RWPE2 (cell line): ENCODE measurements around the gene RELCH.

Source experiments
- ATAC-seq: fragments of 200-7000 bp; cut with Tn5 transposase; 3 replicates; pipeline ENCODE4 v1.9.1; 2021; ENCODE audit warnings: low read depth
- DNase-seq: peaks from one replicate; pipeline ENCODE4 v3.0.0-alpha.2; 2020; ENCODE audit warnings: low spot score
- H3K27ac ChIP-seq: fragments of 450-650 bp; 2 replicates; pipeline ENCODE4 v1.5.1; 2017; ENCODE audit warnings: mild to moderate bottlenecking; ENCODE audit not compliant: poor library complexity, severe bottlenecking
- H3K27me3 ChIP-seq: fragments of 250-450 bp; sonication (Bioruptor Pico); 2 replicates; pipeline ENCODE4 v1.5.1; 2021; ENCODE audit warnings: mild to moderate bottlenecking, moderate library complexity; ENCODE audit not compliant: insufficient read depth, poor library complexity, severe bottlenecking
- H3K36me3 ChIP-seq: fragments of 250-450 bp; sonication (Bioruptor Pico); 2 replicates; pipeline ENCODE4 v1.5.1; 2020; ENCODE audit warnings: low read depth, mild to moderate bottlenecking, moderate library complexity
- H3K4me1 ChIP-seq: fragments of 250-450 bp; sonication (Bioruptor Pico); 2 replicates; pipeline ENCODE4 v1.5.1; 2021; ENCODE audit warnings: mild to moderate bottlenecking, moderate library complexity; ENCODE audit not compliant: insufficient read depth, poor library complexity, severe bottlenecking
- H3K4me3 ChIP-seq: fragments of 250-450 bp; sonication (Bioruptor Pico); 2 replicates; pipeline ENCODE4 v1.5.1; 2021; ENCODE audit warnings: mild to moderate bottlenecking, moderate library complexity; ENCODE audit not compliant: severe bottlenecking
- H3K9me3 ChIP-seq: fragments of 250-450 bp; sonication (Bioruptor Pico); 2 replicates; pipeline ENCODE4 v1.5.1; 2021; ENCODE audit warnings: mild to moderate bottlenecking, moderate library complexity; ENCODE audit not compliant: severe bottlenecking
- CTCF ChIP-seq: fragments of 450-650 bp; IDR thresholded peaks from one replicate; pipeline ENCODE4 v1.5.1; 2017; ENCODE audit warnings: mild to moderate bottlenecking, moderate library complexity; ENCODE audit not compliant: poor library complexity, severe bottlenecking

RELCH gene

GRCh38 chr18:62280058-62280457 is 93.0 kb downstream of the RELCH start:
- no peaks in the 10 kb centered on the region for H3K27me3 ChIP-seq
- no peak for TF ChIP-seq CTCF
- peaks cover 25% of the 10 kb centered on the region for H3K4me1 ChIP-seq
- no peaks in the 10 kb centered on the region for H3K9me3 ChIP-seq
- no peak for DNase-seq
- peaks cover 21% of the 10 kb centered on the region for H3K36me3 ChIP-seq
- no peak for ATAC-seq
- H3K27ac ChIP-seq, result no peak overlapping the region
- no peak overlapping the region for H3K4me3 ChIP-seq

- H3K9me3 ChIP-seq, result no peaks in the 10 kb centered on the region
- H3K4me3 ChIP-seq, result no peak overlapping the region
- H3K27ac ChIP-seq, result peak overlapping the region; percentile 85
- no peak for ATAC-seq
- H3K4me1 ChIP-seq, result peaks cover 25% of the 10 kb centered on the region
- no peak for DNase-seq
- H3K27me3 ChIP-seq, result no peaks in the 10 kb centered on the region
- TF ChIP-seq CTCF, result no peak
- H3K36me3 ChIP-seq, result peaks cover 23% of the 10 kb centered on the region
Measured at GRCh38 chr18:62280786-62281185, 93.7 kb downstream of the RELCH start.

- peaks cover 25% of the 10 kb centered on the region for H3K4me1 ChIP-seq
- DNase-seq, result no peak
- ATAC-seq, result peak; percentile 81
- peaks cover 22% of the 10 kb centered on the region for H3K36me3 ChIP-seq
- TF ChIP-seq CTCF, result no peak
- H3K27ac ChIP-seq, result peak overlapping the region; percentile 85
- no peaks in the 10 kb centered on the region for H3K27me3 ChIP-seq
- H3K9me3 ChIP-seq, result no peaks in the 10 kb centered on the region
- no peak overlapping the region for H3K4me3 ChIP-seq
Measured at GRCh38 chr18:62281684-62282083, 94.6 kb downstream of the RELCH start.

- no peak for TF ChIP-seq CTCF
- ATAC-seq (peak; percentile 55), DNase-seq (no peak)
- peak overlapping the region; percentile 85 for H3K27ac ChIP-seq
- peaks cover 22% of the 10 kb centered on the region for H3K36me3 ChIP-seq
- H3K27me3 ChIP-seq, result no peaks in the 10 kb centered on the region
- H3K9me3 ChIP-seq, result no peaks in the 10 kb centered on the region
- no peak overlapping the region for H3K4me3 ChIP-seq
- H3K4me1 ChIP-seq, result peaks cover 25% of the 10 kb centered on the region
Measured at GRCh38 chr18:62282188-62282629, 95.2 kb downstream of the RELCH start.

- TF ChIP-seq CTCF, result no peak
- no peak for ATAC-seq
- Histone ChIP-seq H3K27me3 (no peaks in the 10 kb centered on the region), H3K36me3 (peaks cover 22% of the 10 kb centered on the region), H3K4me3 (no peak overlapping the region), H3K4me1 (peaks cover 30% of the 10 kb centered on the region), H3K9me3 (no peaks in the 10 kb centered on the region), H3K27ac (no peak overlapping the region)
- no peak for DNase-seq
Measured at GRCh38 chr18:62284637-62285036, 97.6 kb downstream of the RELCH start.
